H54 (cell line): ENCODE measurements around the gene ZNF165.

Source experiments
- DNase-seq: peaks from one replicate; pipeline ENCODE4 v3.0.0; 2011; ENCODE audit warnings: low spot score, mixed read lengths; ENCODE audit not compliant: insufficient read length
- FAIRE-seq: peaks from 3 replicates; lab custom pipeline; 2011; peaks lifted over from hg19 to GRCh38; lab: Jason Lieb, UNC
- POLR2A ChIP-seq: IDR thresholded peaks from 2 replicates; pipeline ENCODE4 v1.6.1; 2011; ENCODE audit warnings: low read depth, mild to moderate bottlenecking, low read length

The ZNF165 gene

GRCh38 chr6:28136585-28137504 lies 56.5 kb downstream of the ZNF165 start:
- FAIRE-seq (peak; percentile 87), DNase-seq (peak; percentile 51)
- TF ChIP-seq POLR2A: peak; percentile 66; the same call in 1 of the 2 replicates

- no peak for TF ChIP-seq POLR2A
- DNase-seq (no peak), FAIRE-seq (no peak)
Measured at GRCh38 chr6:28137505-28137981, 57.2 kb downstream of the ZNF165 start.
